NB4 (cell line): ENCODE measurements around the gene RAB34.
A peak's percentile ranks its signal among the peaks of the same experiment; 100 is the strongest.

ENCODE experiments used
- DNase-seq: peaks from one replicate; pipeline ENCODE4 v3.0.0; 2010; ENCODE audit warnings: low read depth
- H3K4me3 ChIP-seq: one replicate; pipeline ENCODE4 v1.5.1; 2011; ENCODE audit warnings: mild to moderate bottlenecking, low read depth, low read length, moderate library complexity
- MYC ChIP-seq: IDR thresholded peaks from 2 replicates; pipeline ENCODE4 v1.6.1; 2011; ENCODE audit warnings: low read depth, low read length
- POLR2A ChIP-seq: IDR thresholded peaks from 2 replicates; pipeline ENCODE4 v1.6.1; 2011; ENCODE audit warnings: mild to moderate bottlenecking; ENCODE audit not compliant: insufficient read length; ENCODE audit errors: extremely low read depth
- TF ChIP-seq, protein P1 (sequence below): IDR thresholded peaks from 2 replicates; pipeline ENCODE4 v1.6.1; 2011; ENCODE audit warnings: low read depth, low read length
- TF ChIP-seq, protein P2 (sequence below): IDR thresholded peaks from one replicate; pipeline ENCODE4 v1.5.1; 2012; ENCODE audit warnings: low read depth, low read length

RAB34 gene, protein sequence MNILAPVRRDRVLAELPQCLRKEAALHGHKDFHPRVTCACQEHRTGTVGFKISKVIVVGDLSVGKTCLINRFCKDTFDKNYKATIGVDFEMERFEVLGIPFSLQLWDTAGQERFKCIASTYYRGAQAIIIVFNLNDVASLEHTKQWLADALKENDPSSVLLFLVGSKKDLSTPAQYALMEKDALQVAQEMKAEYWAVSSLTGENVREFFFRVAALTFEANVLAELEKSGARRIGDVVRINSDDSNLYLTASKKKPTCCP

DNA sequence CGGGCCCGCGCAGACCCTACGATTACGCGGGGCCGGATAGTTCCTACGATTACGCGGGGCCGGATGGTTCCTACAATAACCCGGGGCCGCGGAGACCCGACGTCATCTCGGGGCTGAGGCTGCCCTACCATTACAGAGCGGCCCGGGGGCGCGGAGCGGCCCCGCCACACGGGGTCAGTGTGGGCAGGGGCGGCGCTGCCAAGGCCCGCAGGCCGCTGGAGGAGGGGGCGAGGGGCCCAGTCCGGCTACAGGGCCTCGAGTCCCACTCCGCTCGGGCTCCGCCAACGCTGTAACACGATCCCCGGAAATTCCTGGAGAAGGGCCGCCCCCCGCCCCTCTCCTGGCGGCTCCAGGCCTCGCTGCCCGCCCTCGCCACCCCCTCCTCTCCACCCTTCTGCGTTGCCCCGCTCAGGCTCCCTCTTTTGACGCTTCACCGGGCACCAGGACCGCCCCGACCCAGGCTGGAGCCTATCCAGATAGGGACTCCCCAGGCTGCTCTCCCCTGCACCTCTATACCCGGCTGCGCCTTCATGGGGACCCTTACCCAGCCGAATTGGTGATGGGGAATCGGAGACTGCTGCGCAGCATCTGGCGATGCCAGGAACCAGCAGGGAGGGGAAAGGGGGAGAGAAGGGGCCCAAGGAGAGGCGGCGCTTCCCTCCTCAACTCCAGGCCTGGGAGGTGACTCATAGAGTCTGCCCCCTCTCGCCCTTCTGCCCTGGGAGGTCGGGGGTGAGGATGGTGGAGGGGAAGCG lies at the start of gene RAB34:
Gene RAB34, minus strand, starts transcription at position 291 of the 755 bp plus-strand sequence. CDS start 602 bp downstream, outside the sequence.
- no peak within 1 kb of the TSS for H3K4me3 ChIP-seq
- DNase-seq: no peak
- TF ChIP-seq, protein P1, sequence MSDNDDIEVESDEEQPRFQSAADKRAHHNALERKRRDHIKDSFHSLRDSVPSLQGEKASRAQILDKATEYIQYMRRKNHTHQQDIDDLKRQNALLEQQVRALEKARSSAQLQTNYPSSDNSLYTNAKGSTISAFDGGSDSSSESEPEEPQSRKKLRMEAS: no peak
- TF ChIP-seq POLR2A (no peak), MYC (no peak)
- TF ChIP-seq, protein P2, sequence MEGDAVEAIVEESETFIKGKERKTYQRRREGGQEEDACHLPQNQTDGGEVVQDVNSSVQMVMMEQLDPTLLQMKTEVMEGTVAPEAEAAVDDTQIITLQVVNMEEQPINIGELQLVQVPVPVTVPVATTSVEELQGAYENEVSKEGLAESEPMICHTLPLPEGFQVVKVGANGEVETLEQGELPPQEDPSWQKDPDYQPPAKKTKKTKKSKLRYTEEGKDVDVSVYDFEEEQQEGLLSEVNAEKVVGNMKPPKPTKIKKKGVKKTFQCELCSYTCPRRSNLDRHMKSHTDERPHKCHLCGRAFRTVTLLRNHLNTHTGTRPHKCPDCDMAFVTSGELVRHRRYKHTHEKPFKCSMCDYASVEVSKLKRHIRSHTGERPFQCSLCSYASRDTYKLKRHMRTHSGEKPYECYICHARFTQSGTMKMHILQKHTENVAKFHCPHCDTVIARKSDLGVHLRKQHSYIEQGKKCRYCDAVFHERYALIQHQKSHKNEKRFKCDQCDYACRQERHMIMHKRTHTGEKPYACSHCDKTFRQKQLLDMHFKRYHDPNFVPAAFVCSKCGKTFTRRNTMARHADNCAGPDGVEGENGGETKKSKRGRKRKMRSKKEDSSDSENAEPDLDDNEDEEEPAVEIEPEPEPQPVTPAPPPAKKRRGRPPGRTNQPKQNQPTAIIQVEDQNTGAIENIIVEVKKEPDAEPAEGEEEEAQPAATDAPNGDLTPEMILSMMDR: no peak

- no peak for DNase-seq
- H3K4me3 ChIP-seq: no peak overlapping the region
- TF ChIP-seq, protein P1: no peak
- TF ChIP-seq, protein P2: no peak
- TF ChIP-seq POLR2A (no peak), MYC (no peak)
These were observed 47.4 kb upstream of the RAB34 start for GRCh38 chr17:28765038-28765437.

- peak; percentile 77 for DNase-seq
- no peak for TF ChIP-seq MYC
- TF ChIP-seq, protein P2: peak; percentile 92
- no peak overlapping the region for H3K4me3 ChIP-seq
These were observed 46.2 kb upstream of the RAB34 start for GRCh38 chr17:28763804-28764266.

GRCh38 chr17:28763137-28763799 lies 45.6 kb upstream of the RAB34 start:
- no peak for TF ChIP-seq MYC
- TF ChIP-seq, protein P1: no peak
- TF ChIP-seq, protein P2: no peak
- TF ChIP-seq POLR2A: no peak
- no peak overlapping the region for H3K4me3 ChIP-seq
- DNase-seq: no peak

GRCh38 chr17:28760601-28761562 lies 43.2 kb upstream of the RAB34 start:
- 0 out of 2 replicates have a peak, but pooled peaks have one; percentile 59 for TF ChIP-seq MYC
- no peak for TF ChIP-seq POLR2A
- H3K4me3 ChIP-seq: no peak overlapping the region
- DNase-seq: peak; percentile 72
